ENCODE results near the gene SLC18A2. TPM values are rescaled to one million over a fixed set of nuclear protein-coding genes. Genes with fewer than 3 reads are reported as not detected.
"Not testable (repeated sequence)": the region's sequence is repeated elsewhere in the genome, so short reads cannot be mapped to it uniquely, and the experiment has no call there.

The SLC18A2 gene
- total and polyA plus RNA-seq, 2 donors (not counting 3 experiments of a cell fraction or from before 2014, with no cell fraction given), result not detected

DNA sequence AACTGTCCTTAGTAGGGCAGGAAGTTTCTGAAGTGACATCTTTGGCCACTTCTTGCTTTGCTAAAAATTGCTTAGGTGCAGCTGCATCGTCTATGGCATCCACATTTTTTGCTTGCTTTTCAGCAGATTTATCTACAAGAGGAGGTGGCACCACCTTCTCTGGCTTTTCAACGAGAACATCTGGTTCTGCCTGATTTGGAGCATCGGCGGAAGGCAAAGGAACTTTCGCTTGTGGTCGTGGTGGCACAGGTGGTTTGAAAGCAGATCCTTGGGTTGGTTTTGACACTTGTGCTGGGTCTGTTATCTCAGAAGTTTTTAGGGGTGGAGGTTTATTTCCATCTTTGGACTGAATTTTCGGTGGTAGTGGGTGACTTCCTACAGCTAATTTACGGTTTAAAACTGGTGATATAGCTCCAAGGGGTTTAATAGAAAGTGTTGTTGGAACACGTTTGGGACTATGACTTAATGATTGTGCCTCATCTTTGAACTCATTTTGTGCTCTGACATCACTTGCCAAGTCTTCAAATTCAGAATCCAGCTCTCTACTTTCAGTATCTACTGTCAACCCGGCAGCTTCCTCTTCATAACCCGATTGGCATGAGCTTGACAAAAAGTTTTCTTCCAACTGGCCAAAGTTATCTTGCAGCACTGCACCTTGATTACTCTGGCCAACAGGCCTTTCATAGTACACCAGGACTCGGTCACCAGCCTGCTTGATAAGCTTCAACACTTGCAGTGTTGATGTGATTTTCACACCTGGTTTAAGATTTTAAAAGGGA lies 44.0 kb downstream of the SLC18A2 start:
- Histone ChIP-seq H3K36me3 (ENCODE audit: control insufficient read depth in 2 of 2, extremely low read depth in 1 of 2, insufficient read depth in 2 of 2, low read length in 2 of 2) (peaks cover 3 to 6% of the 10 kb centered on the region in 2 experiments), H3K79me2 (ENCODE audit: control insufficient read depth, insufficient read depth, low read length) (no peaks in the 10 kb centered on the region), H3K4me1 (ENCODE audit: control insufficient read depth, extremely low read depth, insufficient read depth, low read length) (no peaks in the 10 kb centered on the region), H3K27me3 (ENCODE audit: control insufficient read depth in 2 of 2, insufficient read depth in 2 of 2, low read length in 2 of 2) (no peaks in the 10 kb centered on the region), H3K27ac (ENCODE audit: insufficient read depth, low read depth, low read length) (no peak overlapping the region), H3K9me3 (replicated peaks; ENCODE audit: control insufficient read depth, insufficient read depth, low read length) (no peaks in the 10 kb centered on the region), H3K4me3 (replicated peaks in 1 of 3; ENCODE audit: insufficient read depth in 1 of 3, low read depth in 1 of 3, low read length in 3 of 3) (no peak overlapping the region), H2AFZ (ENCODE audit: low read depth, low read length) (no peak overlapping the region), H3K4me2 (ENCODE audit: insufficient read depth, low read length) (no peak overlapping the region), H4K20me1 (replicated peaks; ENCODE audit: control insufficient read depth, extremely low read depth, insufficient read depth, low read length) (no peaks in the 10 kb centered on the region), H3K9me1 (replicated peaks; ENCODE audit: control insufficient read depth, extremely low read depth, insufficient read depth, low read length) (no peaks in the 10 kb centered on the region), H3K9ac (replicated peaks; ENCODE audit: extremely low read depth, insufficient read depth, low read length) (no peak overlapping the region)
- no TSS peak for BruUV-seq (replicated peaks)
- CTCF ChIA-PET, result interaction anchor here (1.2 kb wide), 1 partner anchor 34 kb away, joined by 3 read pairs; no protein-coding TSS in a partner anchor
- POLR2A ChIA-PET, result no interaction called here
- intact Hi-C loops (cut with micrococcal nuclease), result no loop called here
- dilution Hi-C loops (cut with MboI; ENCODE audit: extremely low pct_ligation_motif_present, low sequenced_read_pairs), result no loop called here
- TF ChIP-seq GATA2 (IDR thresholded peaks at IDR 0.05; ENCODE audit: insufficient read depth, insufficient read length, low read depth, low read length) (no peak), POLR2AphosphoS5 (IDR thresholded peaks at IDR 0.05; ENCODE audit: insufficient read depth, low read depth, low read length) (no peak)
- DNase-seq (ENCODE audit: low read depth, low spot score) (no peak), FAIRE-seq (peak; percentile 4)

DNA sequence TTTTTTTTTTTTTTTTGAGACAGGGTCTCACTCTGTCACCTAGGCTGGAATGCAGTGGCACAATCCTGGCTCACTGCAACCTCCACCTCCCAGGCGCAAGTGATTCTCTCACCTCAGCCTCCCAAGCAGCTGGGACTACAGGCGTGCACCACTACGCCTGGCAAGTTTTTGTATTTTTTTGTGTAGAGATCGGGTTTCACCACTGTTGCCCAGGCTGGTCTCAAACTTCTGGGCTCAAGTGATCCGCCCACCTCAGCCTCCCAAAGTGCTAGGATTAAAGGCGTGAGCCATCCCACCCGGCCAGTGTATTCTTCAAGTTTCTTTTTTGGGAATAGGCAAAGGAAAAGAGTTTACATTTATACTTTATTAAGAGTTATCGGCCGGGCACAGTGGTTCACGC lies 50.0 kb downstream of the SLC18A2 start:
- CTCF ChIA-PET; intact Hi-C loops (cut with micrococcal nuclease); H2AFZ ChIP-seq (ENCODE audit: low read depth, low read length); H3K9me1 ChIP-seq (replicated peaks; ENCODE audit: control insufficient read depth, extremely low read depth, insufficient read depth, low read length); H3K36me3 ChIP-seq (ENCODE audit: control insufficient read depth in 2 of 2, extremely low read depth in 1 of 2, insufficient read depth in 2 of 2, low read length in 2 of 2); BruUV-seq (replicated peaks); H4K20me1 ChIP-seq (replicated peaks; ENCODE audit: control insufficient read depth, extremely low read depth, insufficient read depth, low read length); H3K27me3 ChIP-seq (ENCODE audit: control insufficient read depth in 2 of 2, insufficient read depth in 2 of 2, low read length in 2 of 2); H3K27ac ChIP-seq (ENCODE audit: insufficient read depth, low read depth, low read length); H3K4me2 ChIP-seq (ENCODE audit: insufficient read depth, low read length); dilution Hi-C loops (cut with MboI; ENCODE audit: extremely low pct_ligation_motif_present, low sequenced_read_pairs); H3K9ac ChIP-seq (replicated peaks; ENCODE audit: extremely low read depth, insufficient read depth, low read length); H3K79me2 ChIP-seq (ENCODE audit: control insufficient read depth, insufficient read depth, low read length); POLR2A ChIA-PET; H3K4me3 ChIP-seq (replicated peaks in 1 of 3; ENCODE audit: insufficient read depth in 1 of 3, low read depth in 1 of 3, low read length in 3 of 3); DNase-seq (ENCODE audit: low read depth, low spot score); FAIRE-seq; H3K4me1 ChIP-seq (ENCODE audit: control insufficient read depth, extremely low read depth, insufficient read depth, low read length); H3K9me3 ChIP-seq (replicated peaks; ENCODE audit: control insufficient read depth, insufficient read depth, low read length): not testable (repeated sequence)

All from endothelial cell of umbilical vein (primary cell).